Activated CD4-positive, alpha-beta T cell treated with anti-CD3 and anti-CD28 coated beads for 36 hours (primary cell): Measurements from ENCODE around the gene PLA2G4A. TPM values are rescaled to one million over a fixed set of nuclear protein-coding genes. Genes with fewer than 3 reads are reported as not detected.

Source experiments
- ATAC-seq: fragments of 200-7000 bp; cut with Tn5 transposase; one replicate; pipeline ENCODE4 v1.10.0; 2021; ENCODE audit warnings: mild to moderate bottlenecking, moderate library complexity
- CTCF ChIA-PET: fragments of 350-600 bp; sonication (Branson Sonifier 250); formaldehyde crosslinking; loops from one replicate; lab custom pipeline; 2021; ENCODE audit warnings: antibody characterized with exemption; lab: Charles Lee
- POLR2A ChIA-PET: fragments of 350-600 bp; sonication (Branson Sonifier 250); formaldehyde crosslinking; loops from one replicate; lab custom pipeline; 2021; ENCODE audit warnings: antibody characterized with exemption, inconsistent platforms; lab: Charles Lee
- DNase-seq: peaks from one replicate; pipeline ENCODE4 v3.0.0-alpha.2; 2020
- H3K27ac Mint-ChIP-seq: one replicate; pipeline ENCODE4 v1.8.0; 2021; ENCODE audit warnings: mixed read lengths
- H3K27me3 Mint-ChIP-seq: one replicate; pipeline ENCODE4 v1.8.0; 2021; ENCODE audit warnings: mixed read lengths
- H3K36me3 Mint-ChIP-seq: one replicate; pipeline ENCODE4 v1.8.0; 2021; ENCODE audit warnings: low read depth, mixed read lengths
- H3K4me1 Mint-ChIP-seq: one replicate; pipeline ENCODE4 v1.8.0; 2021; ENCODE audit warnings: mixed read lengths
- H3K4me3 Mint-ChIP-seq: one replicate; pipeline ENCODE4 v1.8.0; 2021; ENCODE audit warnings: mild to moderate bottlenecking, moderate library complexity, mixed read lengths
- H3K9me3 Mint-ChIP-seq: one replicate; pipeline ENCODE4 v1.8.0; 2021; ENCODE audit warnings: low read depth, mixed read lengths
- intact Hi-C, 2 experiments: fragments of 100-400 bp; cut with DNase I in 1 of 2; cut with micrococcal nuclease in 1 of 2; formaldehyde crosslinking; loops; one replicate each; pipeline versions ENCODE4 v1.14.2 to v1.15.1; 2022 to 2024; cut with DNase I, micrococcal nuclease
- total RNA-seq, 2 experiments: library from RNA; stranded (reverse); gene quantifications; one replicate each; pipeline ENCODE4 v1.2.3, GENCODE V29; 2021

The PLA2G4A gene
- total RNA-seq, 2 experiments from 2014 or later, result 0.53 to 0.62 TPM

GRCh38 chr1:186984959-186985358 lies 156.2 kb downstream of the PLA2G4A start:
- no peaks in the 10 kb centered on the region for H3K36me3 Mint-ChIP-seq

GRCh38 chr1:186985889-186986491 lies 157.2 kb downstream of the PLA2G4A start:
- H3K9me3 Mint-ChIP-seq, result no peaks in the 10 kb centered on the region
- CTCF ChIA-PET, result interaction anchor here (0.8 to 1.8 kb wide), 16 partner anchors 9 to 582 kb away, joined by 3 to 18 read pairs (median 5); no protein-coding TSS in a partner anchor
- H3K4me3 Mint-ChIP-seq, result no peak overlapping the region
- POLR2A ChIA-PET, result no interaction called here
- ATAC-seq (peak; percentile 39), DNase-seq (no peak)
- intact Hi-C loops, result loop anchor here (1.0 to 5.0 kb wide), 6 partner anchors 264 to 582 kb away; no protein-coding TSS in a partner anchor
- H3K27ac Mint-ChIP-seq, result no peak overlapping the region
- H3K36me3 Mint-ChIP-seq, result no peaks in the 10 kb centered on the region
- no peaks in the 10 kb centered on the region for H3K4me1 Mint-ChIP-seq
- H3K27me3 Mint-ChIP-seq, result peaks cover 4% of the 10 kb centered on the region

More at GRCh38 chr1:186984959-186985358, 156.2 kb downstream of the PLA2G4A start:
- Mint-ChIP-seq H3K27ac (no peak overlapping the region), H3K27me3 (peaks cover 6% of the 10 kb centered on the region), H3K4me3 (no peak overlapping the region), H3K4me1 (no peaks in the 10 kb centered on the region), H3K9me3 (no peaks in the 10 kb centered on the region)
- DNase-seq, result no peak
- ChIA-PET POLR2A (no interaction called here), CTCF (no interaction called here)
- intact Hi-C loops, result loop anchor here in 1 of 2 experiments (1.0 to 5.0 kb wide), 2 partner anchors 263 to 503 kb away; no protein-coding TSS in a partner anchor
- no peak for ATAC-seq

- no peak for DNase-seq
- Mint-ChIP-seq H3K4me3 (no peak overlapping the region), H3K4me1 (no peaks in the 10 kb centered on the region), H3K27me3 (peaks cover 4% of the 10 kb centered on the region), H3K27ac (no peak overlapping the region), H3K9me3 (no peaks in the 10 kb centered on the region), H3K36me3 (no peaks in the 10 kb centered on the region)
- ATAC-seq, result no peak
- ChIA-PET CTCF (interaction anchor here (0.8 to 1.8 kb wide), 13 partner anchors 8 to 583 kb away, joined by 3 to 18 read pairs (median 6); no protein-coding TSS in a partner anchor), POLR2A (no interaction called here)
- intact Hi-C loops, result loop anchor here in 1 of 2 experiments (2.0 to 5.0 kb wide), 2 partner anchors 265 to 582 kb away; no protein-coding TSS in a partner anchor
Observed at GRCh38 chr1:186987065-186987464, 158.3 kb downstream of the PLA2G4A start.

- Mint-ChIP-seq H3K27me3 (peaks cover 4% of the 10 kb centered on the region), H3K36me3 (no peaks in the 10 kb centered on the region), H3K4me1 (no peaks in the 10 kb centered on the region), H3K4me3 (no peak overlapping the region), H3K9me3 (no peaks in the 10 kb centered on the region), H3K27ac (no peak overlapping the region)
- ATAC-seq (no peak), DNase-seq (no peak)
- POLR2A ChIA-PET, result no interaction called here
- intact Hi-C loops, result loop anchor here in 1 of 2 experiments (2.0 to 5.0 kb wide), 2 partner anchors 265 to 583 kb away; no protein-coding TSS in a partner anchor
- CTCF ChIA-PET, result interaction anchor here (1.3 kb wide), 1 partner anchor 383 kb away, joined by 6 read pairs; no protein-coding TSS in a partner anchor
Observed at GRCh38 chr1:186987769-186988168, 159.0 kb downstream of the PLA2G4A start.

- Mint-ChIP-seq H3K27me3 (peaks cover 3% of the 10 kb centered on the region), H3K9me3 (no peaks in the 10 kb centered on the region), H3K36me3 (no peaks in the 10 kb centered on the region), H3K4me3 (no peak overlapping the region), H3K27ac (no peak overlapping the region), H3K4me1 (no peaks in the 10 kb centered on the region)
- intact Hi-C loops, result no loop called here
- ChIA-PET POLR2A (no interaction called here), CTCF (interaction anchor here (1.1 kb wide), 1 partner anchor 7 kb away, joined by 4 read pairs; no protein-coding TSS in a partner anchor)
- DNase-seq, result no peak
- ATAC-seq, result no peak
Observed at GRCh38 chr1:186993996-186994395, 165.2 kb downstream of the PLA2G4A start.

- Mint-ChIP-seq H3K4me1 (no peaks in the 10 kb centered on the region), H3K9me3 (no peaks in the 10 kb centered on the region), H3K27me3 (peaks cover 2% of the 10 kb centered on the region), H3K4me3 (no peak overlapping the region), H3K27ac (no peak overlapping the region), H3K36me3 (no peaks in the 10 kb centered on the region)
- intact Hi-C loops, result no loop called here
- CTCF ChIA-PET, result interaction anchor here (1.1 kb wide), 1 partner anchor 8 kb away, joined by 4 read pairs; no protein-coding TSS in a partner anchor
- no peak for ATAC-seq
- POLR2A ChIA-PET, result no interaction called here
- no peak for DNase-seq
Observed at GRCh38 chr1:186994897-186995296, 166.1 kb downstream of the PLA2G4A start.

- CTCF ChIA-PET, result interaction anchor here (2.3 kb wide), 1 partner anchor 10 kb away, joined by 5 read pairs; no protein-coding TSS in a partner anchor
- no peaks in the 10 kb centered on the region for H3K36me3 Mint-ChIP-seq
- POLR2A ChIA-PET, result interaction anchor here (0.7 kb wide), 1 partner anchor 622 kb away, joined by 5 read pairs; the partner anchor contains the start of gene TPR
- no peaks in the 10 kb centered on the region for H3K4me1 Mint-ChIP-seq
- H3K4me3 Mint-ChIP-seq, result no peak overlapping the region
- intact Hi-C loops, result no loop called here
- DNase-seq (no peak), ATAC-seq (no peak)
- no peak overlapping the region for H3K27ac Mint-ChIP-seq
- H3K27me3 Mint-ChIP-seq, result no peaks in the 10 kb centered on the region
- no peaks in the 10 kb centered on the region for H3K9me3 Mint-ChIP-seq
Observed at GRCh38 chr1:186996816-186997215, 168.1 kb downstream of the PLA2G4A start.

- H3K27me3 Mint-ChIP-seq, result no peaks in the 10 kb centered on the region
- no peaks in the 10 kb centered on the region for H3K36me3 Mint-ChIP-seq
- ATAC-seq (no peak), DNase-seq (no peak)
- no peak overlapping the region for H3K4me3 Mint-ChIP-seq
- no peak overlapping the region for H3K27ac Mint-ChIP-seq
- CTCF ChIA-PET, result interaction anchor here (2.3 kb wide), 1 partner anchor 11 kb away, joined by 5 read pairs; no protein-coding TSS in a partner anchor
- H3K9me3 Mint-ChIP-seq, result no peaks in the 10 kb centered on the region
- POLR2A ChIA-PET, result no interaction called here
- H3K4me1 Mint-ChIP-seq, result no peaks in the 10 kb centered on the region
- intact Hi-C loops, result no loop called here
Observed at GRCh38 chr1:186997877-186998276, 169.1 kb downstream of the PLA2G4A start.

GRCh38 chr1:186999506-186999905 lies 170.8 kb downstream of the PLA2G4A start:
- H3K4me3 Mint-ChIP-seq, result no peak overlapping the region
- CTCF ChIA-PET, result no interaction called here
- POLR2A ChIA-PET, result no interaction called here

GRCh38 chr1:187001198-187001889 lies 172.6 kb downstream of the PLA2G4A start:
- no peak for ATAC-seq

More at GRCh38 chr1:186999506-186999905, 170.8 kb downstream of the PLA2G4A start:
- Mint-ChIP-seq H3K36me3 (no peaks in the 10 kb centered on the region), H3K9me3 (no peaks in the 10 kb centered on the region), H3K27ac (no peak overlapping the region), H3K27me3 (no peaks in the 10 kb centered on the region), H3K4me1 (no peaks in the 10 kb centered on the region)
- ATAC-seq, result no peak
- no peak for DNase-seq
- intact Hi-C loops, result no loop called here

GRCh38 chr1:187003353-187003752 lies 174.6 kb downstream of the PLA2G4A start:
- peaks cover 5% of the 10 kb centered on the region for H3K9me3 Mint-ChIP-seq
- no peak overlapping the region for H3K27ac Mint-ChIP-seq
- H3K27me3 Mint-ChIP-seq, result peaks cover 2% of the 10 kb centered on the region
- H3K4me1 Mint-ChIP-seq, result no peaks in the 10 kb centered on the region
- ChIA-PET CTCF (no interaction called here), POLR2A (no interaction called here)
- ATAC-seq (no peak), DNase-seq (no peak)
- intact Hi-C loops, result no loop called here
- no peak overlapping the region for H3K4me3 Mint-ChIP-seq
- H3K36me3 Mint-ChIP-seq, result no peaks in the 10 kb centered on the region

More at GRCh38 chr1:187001198-187001889, 172.6 kb downstream of the PLA2G4A start:
- no peak overlapping the region for H3K27ac Mint-ChIP-seq
- no peak for DNase-seq
- H3K27me3 Mint-ChIP-seq, result no peaks in the 10 kb centered on the region
- ChIA-PET POLR2A (no interaction called here), CTCF (no interaction called here)
- no peaks in the 10 kb centered on the region for H3K4me1 Mint-ChIP-seq
- peaks cover under 1% of the 10 kb centered on the region for H3K9me3 Mint-ChIP-seq
- H3K36me3 Mint-ChIP-seq, result no peaks in the 10 kb centered on the region
- intact Hi-C loops, result no loop called here
- no peak overlapping the region for H3K4me3 Mint-ChIP-seq
